Measurements from ENCODE around the gene TNK1.

- no peak for TF ChIP-seq ZNF692 (tag by site-specific recombination; IDR thresholded peaks at IDR 0.05)
- TF ChIP-seq CTCF (tag by site-specific recombination; IDR thresholded peaks at IDR 0.05), result no peak
- TF ChIP-seq REPIN1 (tag by site-specific recombination; IDR thresholded peaks at IDR 0.05; ENCODE audit: low read depth), result no peak
- no peak for TF ChIP-seq ZBTB26 (tag by site-specific recombination; optimal IDR thresholded peaks at IDR 0.05)
- no peak for TF ChIP-seq ZNF837 (tag by site-specific recombination; IDR thresholded peaks at IDR 0.05)
- TF ChIP-seq ZNF549 (tag by site-specific recombination; IDR thresholded peaks at IDR 0.05), result no peak
- TF ChIP-seq PRDM1 (tag by site-specific recombination; IDR thresholded peaks at IDR 0.05), result no peak
- TF ChIP-seq ZFHX2 (tag by site-specific recombination; conservative IDR thresholded peaks at IDR 0.05), result no peak
These were observed 33.9 kb downstream of the TNK1 start for GRCh38 chr17:7414837-7415236.

Measured in HEK293 (cell line).